ENCODE results near the gene ZIC1.

Gene ZIC1

DNA sequence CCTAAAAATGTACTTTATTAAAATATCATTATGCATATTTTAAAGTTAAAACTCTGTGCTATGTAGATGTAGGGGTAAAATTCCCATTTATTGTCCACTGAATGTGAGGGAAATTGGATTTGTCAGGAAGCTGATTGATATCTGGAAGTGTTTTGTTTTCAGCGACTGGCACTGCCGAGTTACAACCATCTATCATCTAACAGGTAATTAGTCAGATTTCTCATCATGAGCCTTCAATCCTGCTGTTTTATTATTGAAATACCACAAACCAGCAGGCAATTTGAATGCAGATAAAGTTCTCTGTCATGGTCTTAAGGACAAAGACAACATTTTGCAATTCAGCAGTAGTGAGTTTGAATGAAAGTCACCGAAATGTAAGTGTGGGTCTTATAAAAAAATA lies 40.5 kb downstream of the ZIC1 start:
- no peak overlapping the region for H3K4me3 ChIP-seq (ENCODE audit: low read depth, low read length)
- TF ChIP-seq CTCF (IDR thresholded peaks at IDR 0.05; ENCODE audit: low read depth, low read length): no peak

- no peak for TF ChIP-seq CTCF (IDR thresholded peaks at IDR 0.05; ENCODE audit: low read depth, low read length)
- no peak overlapping the region for H3K4me3 ChIP-seq (ENCODE audit: low read depth, low read length)
Measured at GRCh38 chr3:147458995-147459704, 50.0 kb downstream of the ZIC1 start.

DNA sequence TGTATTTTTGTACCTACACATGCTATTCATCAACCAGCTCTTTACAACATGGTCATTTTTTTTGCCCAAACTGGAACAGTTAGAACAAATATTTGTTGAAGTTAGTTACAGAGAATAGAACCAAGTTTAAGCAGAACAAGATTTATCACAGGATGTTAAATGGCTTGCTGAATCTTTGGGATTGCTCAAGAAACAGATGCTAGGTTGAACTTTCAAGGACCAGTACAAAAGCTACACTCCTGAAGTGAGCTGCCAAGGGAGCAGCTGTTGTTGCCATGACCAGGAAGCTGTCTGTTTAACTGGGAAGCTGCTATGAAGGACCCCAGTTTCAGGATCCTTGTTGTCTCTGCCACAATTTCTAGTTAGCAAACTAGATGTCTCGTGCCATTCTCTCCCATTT lies 53.7 kb downstream of the ZIC1 start:
- TF ChIP-seq CTCF (IDR thresholded peaks at IDR 0.05; ENCODE audit: low read depth, low read length): no peak
- no peak overlapping the region for H3K4me3 ChIP-seq (ENCODE audit: low read depth, low read length)
